NT2/D1 (cell line): Measurements from ENCODE around the gene GPR27.

Experiments
- SUZ12 ChIP-seq: IDR thresholded peaks from 2 replicates; pipeline ENCODE4 v1.6.1; 2011; ENCODE audit not compliant: insufficient read length, insufficient read depth; ENCODE audit errors: extremely low read depth
- YY1 ChIP-seq: IDR thresholded peaks from 2 replicates; pipeline ENCODE4 v1.6.1; 2011; ENCODE audit not compliant: insufficient read length, insufficient read depth
- ZNF274 ChIP-seq: IDR thresholded peaks from 2 replicates; pipeline ENCODE4 v1.6.1; 2011; ENCODE audit warnings: mild to moderate bottlenecking, low read depth, low read length

- TF ChIP-seq YY1, result no peak
- no peak for TF ChIP-seq SUZ12
- no peak for TF ChIP-seq ZNF274
These were observed 17.5 kb downstream of the GPR27 start for GRCh38 chr3:71771126-71771525.
